ENCODE measurements around the gene NF2.

The NF2 gene

DNA sequence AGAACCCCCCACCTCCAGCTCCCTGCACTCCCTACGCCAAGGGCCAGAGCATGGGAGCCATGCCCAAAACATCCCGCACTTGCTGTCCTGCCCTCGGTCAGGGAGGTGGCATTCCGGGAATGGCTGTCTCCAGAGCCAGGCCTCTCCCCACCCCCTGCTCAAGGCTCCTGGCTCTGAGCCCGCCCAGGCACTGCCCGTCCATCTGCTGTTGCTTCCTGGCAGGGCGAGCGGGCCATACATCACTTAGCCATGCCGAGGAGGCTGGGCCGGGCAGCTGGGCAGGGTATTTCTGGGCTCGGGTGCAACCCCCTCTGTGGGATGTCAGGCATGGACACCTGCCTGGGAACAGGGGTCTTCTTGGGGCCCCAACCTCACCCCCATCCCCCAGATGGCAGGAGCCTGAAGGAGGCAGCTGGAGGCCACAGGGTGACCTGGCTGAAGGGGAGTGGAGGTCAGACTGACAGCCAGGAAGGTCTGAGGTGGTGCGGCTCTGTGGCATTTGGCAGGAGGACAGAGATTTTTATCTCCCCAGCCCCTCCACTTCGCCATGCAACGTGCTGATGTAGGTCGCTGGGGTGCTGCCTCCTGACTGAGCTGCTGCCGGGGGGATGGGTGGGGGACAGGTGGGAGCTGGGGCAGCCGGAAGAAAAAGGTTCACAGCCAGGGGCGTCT, 107.6 kb downstream of the NF2 start:
- TF ChIP-seq, protein P1, sequence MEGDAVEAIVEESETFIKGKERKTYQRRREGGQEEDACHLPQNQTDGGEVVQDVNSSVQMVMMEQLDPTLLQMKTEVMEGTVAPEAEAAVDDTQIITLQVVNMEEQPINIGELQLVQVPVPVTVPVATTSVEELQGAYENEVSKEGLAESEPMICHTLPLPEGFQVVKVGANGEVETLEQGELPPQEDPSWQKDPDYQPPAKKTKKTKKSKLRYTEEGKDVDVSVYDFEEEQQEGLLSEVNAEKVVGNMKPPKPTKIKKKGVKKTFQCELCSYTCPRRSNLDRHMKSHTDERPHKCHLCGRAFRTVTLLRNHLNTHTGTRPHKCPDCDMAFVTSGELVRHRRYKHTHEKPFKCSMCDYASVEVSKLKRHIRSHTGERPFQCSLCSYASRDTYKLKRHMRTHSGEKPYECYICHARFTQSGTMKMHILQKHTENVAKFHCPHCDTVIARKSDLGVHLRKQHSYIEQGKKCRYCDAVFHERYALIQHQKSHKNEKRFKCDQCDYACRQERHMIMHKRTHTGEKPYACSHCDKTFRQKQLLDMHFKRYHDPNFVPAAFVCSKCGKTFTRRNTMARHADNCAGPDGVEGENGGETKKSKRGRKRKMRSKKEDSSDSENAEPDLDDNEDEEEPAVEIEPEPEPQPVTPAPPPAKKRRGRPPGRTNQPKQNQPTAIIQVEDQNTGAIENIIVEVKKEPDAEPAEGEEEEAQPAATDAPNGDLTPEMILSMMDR (IDR thresholded peaks at IDR 0.05; ENCODE audit: poor library complexity, severe bottlenecking) = no peak
- Histone ChIP-seq H3K4me1 (ENCODE audit: insufficient read depth, poor library complexity, severe bottlenecking) (no peaks in the 10 kb centered on the region), H3K36me3 (ENCODE audit: low read depth) (no peaks in the 10 kb centered on the region), H3K4me3 (ENCODE audit: severe bottlenecking) (no peak overlapping the region), H3K27ac (ENCODE audit: poor library complexity, severe bottlenecking) (no peak overlapping the region), H3K9me3 (ENCODE audit: severe bottlenecking) (no peaks in the 10 kb centered on the region), H3K27me3 (ENCODE audit: insufficient read depth, poor library complexity, severe bottlenecking) (no peaks in the 10 kb centered on the region)
- no peak for DNase-seq (ENCODE audit: low spot score)
- peak; percentile 48; the same call in 1 of the 3 replicates for ATAC-seq (ENCODE audit: low read depth)

- Histone ChIP-seq H3K36me3 (ENCODE audit: low read depth) (no peaks in the 10 kb centered on the region), H3K4me3 (ENCODE audit: severe bottlenecking) (no peak overlapping the region), H3K4me1 (ENCODE audit: insufficient read depth, poor library complexity, severe bottlenecking) (no peaks in the 10 kb centered on the region), H3K27ac (ENCODE audit: poor library complexity, severe bottlenecking) (no peak overlapping the region), H3K9me3 (ENCODE audit: severe bottlenecking) (no peaks in the 10 kb centered on the region), H3K27me3 (ENCODE audit: insufficient read depth, poor library complexity, severe bottlenecking) (no peaks in the 10 kb centered on the region)
- DNase-seq (ENCODE audit: low spot score) (no peak), ATAC-seq (ENCODE audit: low read depth) (no peak)
- TF ChIP-seq, protein P1 (IDR thresholded peaks at IDR 0.05; ENCODE audit: poor library complexity, severe bottlenecking) = no peak
These were observed 108.7 kb downstream of the NF2 start for GRCh38 chr22:29712119-29712518.

- no peak for ATAC-seq (ENCODE audit: low read depth)
- no peaks in the 10 kb centered on the region for H3K27me3 ChIP-seq (ENCODE audit: insufficient read depth, poor library complexity, severe bottlenecking)
- H3K36me3 ChIP-seq (ENCODE audit: low read depth) = no peaks in the 10 kb centered on the region
- DNase-seq (ENCODE audit: low spot score) = no peak
- no peaks in the 10 kb centered on the region for H3K4me1 ChIP-seq (ENCODE audit: insufficient read depth, poor library complexity, severe bottlenecking)
- TF ChIP-seq, protein P1 (IDR thresholded peaks at IDR 0.05; ENCODE audit: poor library complexity, severe bottlenecking) = no peak
- H3K4me3 ChIP-seq (ENCODE audit: severe bottlenecking) = no peak overlapping the region
- no peaks in the 10 kb centered on the region for H3K9me3 ChIP-seq (ENCODE audit: severe bottlenecking)
- H3K27ac ChIP-seq (ENCODE audit: poor library complexity, severe bottlenecking) = no peak overlapping the region
These were observed 109.8 kb downstream of the NF2 start for GRCh38 chr22:29713156-29713727.

- no peak for ATAC-seq (ENCODE audit: low read depth)
- H3K36me3 ChIP-seq (ENCODE audit: low read depth) = no peaks in the 10 kb centered on the region
- H3K9me3 ChIP-seq (ENCODE audit: severe bottlenecking) = no peaks in the 10 kb centered on the region
- no peaks in the 10 kb centered on the region for H3K4me1 ChIP-seq (ENCODE audit: insufficient read depth, poor library complexity, severe bottlenecking)
- peaks cover 8% of the 10 kb centered on the region for H3K27me3 ChIP-seq (ENCODE audit: insufficient read depth, poor library complexity, severe bottlenecking)
- no peak overlapping the region for H3K27ac ChIP-seq (ENCODE audit: poor library complexity, severe bottlenecking)
- TF ChIP-seq, protein P1 (IDR thresholded peaks at IDR 0.05; ENCODE audit: poor library complexity, severe bottlenecking) = no peak
- no peak overlapping the region for H3K4me3 ChIP-seq (ENCODE audit: severe bottlenecking)
- no peak for DNase-seq (ENCODE audit: low spot score)
These were observed 111.8 kb downstream of the NF2 start for GRCh38 chr22:29715240-29715639.

GRCh38 chr22:29715705-29716104, 112.3 kb downstream of the NF2 start:
- H3K9me3 ChIP-seq (ENCODE audit: severe bottlenecking) = no peaks in the 10 kb centered on the region
- DNase-seq (ENCODE audit: low spot score) = no peak
- no peaks in the 10 kb centered on the region for H3K36me3 ChIP-seq (ENCODE audit: low read depth)
- H3K27me3 ChIP-seq (ENCODE audit: insufficient read depth, poor library complexity, severe bottlenecking) = peaks cover 8% of the 10 kb centered on the region
- no peak for ATAC-seq (ENCODE audit: low read depth)
- no peak overlapping the region for H3K27ac ChIP-seq (ENCODE audit: poor library complexity, severe bottlenecking)
- H3K4me3 ChIP-seq (ENCODE audit: severe bottlenecking) = no peak overlapping the region
- TF ChIP-seq, protein P1 (IDR thresholded peaks at IDR 0.05; ENCODE audit: poor library complexity, severe bottlenecking) = no peak
- H3K4me1 ChIP-seq (ENCODE audit: insufficient read depth, poor library complexity, severe bottlenecking) = no peaks in the 10 kb centered on the region
